Neural cell (in vitro differentiated cells): ENCODE results near the gene NAT8. TPM values are rescaled to one million over a fixed set of nuclear protein-coding genes. Genes with fewer than 3 reads are reported as not detected.
"Not testable (repeated sequence)": the region's sequence is repeated elsewhere in the genome, so short reads cannot be mapped to it uniquely, and the experiment has no call there.

Experiments used
- H2AFZ ChIP-seq: fragments of 200-600, 300-800 bp; sonication (generic), shearing (Covaris generic); 2 replicates; pipeline ENCODE4 v1.6.0; 2014; ENCODE audit warnings: low read depth, mild to moderate bottlenecking, antibody characterized with exemption, low read length, moderate library complexity
- H3F3A ChIP-seq: fragments of 200-600 bp; shearing (Covaris generic); 2 replicates; pipeline ENCODE4 v1.6.1; 2016; ENCODE audit warnings: mild to moderate bottlenecking, moderate library complexity, mixed read lengths, antibody characterized with exemption, low read length; ENCODE audit not compliant: insufficient read depth, poor library complexity, severe bottlenecking
- H3K27ac ChIP-seq: fragments of 200-600, 300-800 bp; sonication (generic), shearing (Covaris generic); 2 replicates; pipeline ENCODE4 v1.5.1; 2014; ENCODE audit warnings: mild to moderate bottlenecking, low read length, moderate library complexity
- H3K27me3 ChIP-seq: fragments of 300-800, 200-600 bp; sonication (generic), shearing (Covaris generic); 2 replicates; pipeline ENCODE4 v1.6.0; 2014; ENCODE audit warnings: mild to moderate bottlenecking, low read depth, low read length, moderate library complexity; ENCODE audit not compliant: insufficient read depth
- H3K36me3 ChIP-seq: fragments of 300-800, 200-600 bp; sonication (generic), shearing (Covaris generic); 2 replicates; pipeline ENCODE4 v1.5.1; 2014; ENCODE audit warnings: mild to moderate bottlenecking, antibody characterized with exemption, low read length, moderate library complexity; ENCODE audit not compliant: insufficient read depth
- H3K4me2 ChIP-seq: fragments of 300-800, 200-600 bp; sonication (generic), shearing (Covaris generic); 2 replicates; pipeline ENCODE4 v1.6.0; 2014; ENCODE audit warnings: mild to moderate bottlenecking, low read length
- H3K4me3 ChIP-seq: fragments of 300-800, 200-600 bp; sonication (generic), shearing (Covaris generic); 2 replicates; pipeline ENCODE4 v1.5.1; 2014; ENCODE audit warnings: mild to moderate bottlenecking, low read length, moderate library complexity
- H3K79me2 ChIP-seq: fragments of 200-600 bp; shearing (Covaris generic); replicated peaks from 2 replicates; pipeline ENCODE4 v1.6.0; 2014; ENCODE audit warnings: mild to moderate bottlenecking, low read length, moderate library complexity; ENCODE audit not compliant: insufficient read depth
- H3K9ac ChIP-seq: fragments of 300-800, 200-600 bp; sonication (generic), shearing (Covaris generic); 2 replicates; pipeline ENCODE4 v1.6.1; 2016; ENCODE audit warnings: mild to moderate bottlenecking, low read length, mixed read lengths
- H3K9me2 ChIP-seq: fragments of 200-600 bp; shearing (Covaris generic); 2 replicates; pipeline ENCODE4 v1.6.1; 2016; ENCODE audit warnings: mild to moderate bottlenecking, low read length, mixed read lengths; ENCODE audit not compliant: insufficient read depth
- H3K9me3 ChIP-seq: fragments of 200-600, 300-800 bp; sonication (generic), shearing (Covaris generic); 2 replicates; pipeline ENCODE4 v1.6.1; 2016; ENCODE audit warnings: mild to moderate bottlenecking, mixed run types, low read length, moderate library complexity, mixed read lengths
- H4K20me1 ChIP-seq: fragments of 200-600 bp; shearing (Covaris generic); 2 replicates; pipeline ENCODE4 v1.6.1; 2016; ENCODE audit warnings: mild to moderate bottlenecking, mixed run types; ENCODE audit not compliant: insufficient read depth
- EP300 ChIP-seq: fragments of 450-650 bp; conservative IDR thresholded peaks from 2 replicates; pipeline ENCODE4 v1.6.1; 2014; ENCODE audit warnings: antibody characterized with exemption, mild to moderate bottlenecking, moderate library complexity; ENCODE audit not compliant: poor library complexity, severe bottlenecking
- EZH2 ChIP-seq: fragments of 200-600, 300-800 bp; shearing (Covaris generic), sonication (generic); IDR thresholded peaks from 2 replicates; pipeline ENCODE4 v1.6.1; 2014; ENCODE audit warnings: antibody characterized with exemption, low read length, borderline replicate concordance, mild to moderate bottlenecking; ENCODE audit not compliant: insufficient read depth, poor library complexity, severe bottlenecking
- MXI1 ChIP-seq: fragments of 450-650 bp; conservative IDR thresholded peaks from 2 replicates; pipeline ENCODE4 v1.6.1; 2014; ENCODE audit warnings: antibody characterized with exemption, mild to moderate bottlenecking; ENCODE audit not compliant: poor library complexity, severe bottlenecking
- POLR2AphosphoS5 ChIP-seq: IDR thresholded peaks from 2 replicates; pipeline ENCODE4 v1.6.1; 2012
- RAD21 ChIP-seq: fragments of 450-650 bp; conservative IDR thresholded peaks from 2 replicates; pipeline ENCODE4 v1.6.1; 2014; ENCODE audit warnings: antibody characterized with exemption, mild to moderate bottlenecking, moderate library complexity
- SMC3 ChIP-seq: fragments of 450-650 bp; conservative IDR thresholded peaks from 2 replicates; pipeline ENCODE4 v1.6.1; 2014; ENCODE audit warnings: antibody characterized with exemption, mild to moderate bottlenecking, moderate library complexity; ENCODE audit not compliant: poor library complexity
- TAF1 ChIP-seq: IDR thresholded peaks from 2 replicates; pipeline ENCODE4 v1.6.1; 2012; ENCODE audit warnings: low read depth
- polyA plus RNA-seq: library from polyadenylated mRNA; depleted of rRNA; stranded (reverse); fragments of >200 nt; gene quantifications from 2 replicates; pipeline ENCODE4 v1.2.3, GENCODE V29; 2014
- TF ChIP-seq, protein P1 (sequence below): IDR thresholded peaks from 2 replicates; pipeline ENCODE4 v1.6.1; 2012; ENCODE audit warnings: borderline replicate concordance
- TF ChIP-seq, protein P2 (sequence below): fragments of 450-650 bp; IDR thresholded peaks from 2 replicates; pipeline ENCODE4 v1.5.1; 2014; ENCODE audit warnings: antibody characterized with exemption, mild to moderate bottlenecking, moderate library complexity; ENCODE audit not compliant: poor library complexity, severe bottlenecking

Gene NAT8
- polyA plus RNA-seq, 1 donor from 2014 or later = not detected

DNA sequence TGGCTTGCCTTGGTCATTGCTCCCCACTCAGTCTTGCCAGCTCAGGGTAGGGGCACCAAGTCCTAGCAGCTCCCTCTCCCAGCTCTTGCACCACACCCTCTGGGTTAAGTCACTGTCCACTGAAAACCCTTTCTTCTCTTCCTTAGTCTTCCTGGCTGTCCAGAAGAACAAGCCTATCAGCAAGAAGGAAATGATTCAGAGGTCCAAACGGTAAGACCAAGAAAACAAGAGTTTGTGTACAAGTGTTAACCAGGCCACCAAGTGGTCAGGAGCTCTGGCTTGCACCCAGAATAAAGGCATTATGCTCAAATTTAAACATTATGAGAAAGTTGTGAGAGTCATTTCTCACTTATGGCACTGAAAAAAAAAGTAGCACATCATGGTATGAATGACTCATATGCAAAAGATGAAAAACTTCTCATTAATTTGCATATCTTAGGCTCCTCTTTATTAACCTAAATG lies 32.5 kb upstream of the NAT8 start:
- H2AFZ ChIP-seq, H3K9ac ChIP-seq, H3K27ac ChIP-seq, H3K4me2 ChIP-seq, H4K20me1 ChIP-seq, H3K9me2 ChIP-seq, H3K9me3 ChIP-seq, H3F3A ChIP-seq, H3K36me3 ChIP-seq, H3K4me3 ChIP-seq, H3K79me2 ChIP-seq, H3K27me3 ChIP-seq: not testable (repeated sequence)

- not testable (repeated sequence) for H3K27ac ChIP-seq, H3K4me2 ChIP-seq, H3K79me2 ChIP-seq, H3K9me2 ChIP-seq, H3K9ac ChIP-seq, H3K27me3 ChIP-seq, H2AFZ ChIP-seq, H3K36me3 ChIP-seq, H3K9me3 ChIP-seq, H4K20me1 ChIP-seq, H3F3A ChIP-seq, H3K4me3 ChIP-seq
These were observed 27.8 kb upstream of the NAT8 start for GRCh38 chr2:73669976-73670375.

GRCh38 chr2:73667239-73667638 lies 25.0 kb upstream of the NAT8 start:
- H4K20me1 ChIP-seq, H3K9me2 ChIP-seq, H3K9me3 ChIP-seq, H3K9ac ChIP-seq, H3K79me2 ChIP-seq, H3K27ac ChIP-seq, H2AFZ ChIP-seq, H3K27me3 ChIP-seq, H3K4me3 ChIP-seq, H3K4me2 ChIP-seq, H3F3A ChIP-seq, H3K36me3 ChIP-seq: not testable (repeated sequence)

DNA sequence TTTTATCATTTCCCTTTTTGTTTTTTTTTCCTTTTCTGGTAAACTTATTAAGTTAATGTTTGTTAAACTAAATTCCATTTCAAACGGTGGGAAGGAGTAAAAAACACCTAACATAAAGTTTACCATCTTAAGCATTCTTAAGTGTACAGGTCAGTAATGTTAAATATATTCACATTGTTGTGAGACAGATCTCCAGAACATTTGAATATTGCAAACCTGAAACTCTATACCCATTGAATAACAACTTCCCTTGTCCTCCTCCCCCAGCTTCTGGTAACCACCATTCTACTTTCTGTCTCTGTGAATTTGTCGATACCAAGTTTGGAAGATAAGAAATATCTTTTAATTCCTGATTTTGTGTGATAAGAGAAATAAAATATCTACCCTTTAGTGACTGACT lies 12.0 kb upstream of the NAT8 start:
- TF ChIP-seq, protein P1, sequence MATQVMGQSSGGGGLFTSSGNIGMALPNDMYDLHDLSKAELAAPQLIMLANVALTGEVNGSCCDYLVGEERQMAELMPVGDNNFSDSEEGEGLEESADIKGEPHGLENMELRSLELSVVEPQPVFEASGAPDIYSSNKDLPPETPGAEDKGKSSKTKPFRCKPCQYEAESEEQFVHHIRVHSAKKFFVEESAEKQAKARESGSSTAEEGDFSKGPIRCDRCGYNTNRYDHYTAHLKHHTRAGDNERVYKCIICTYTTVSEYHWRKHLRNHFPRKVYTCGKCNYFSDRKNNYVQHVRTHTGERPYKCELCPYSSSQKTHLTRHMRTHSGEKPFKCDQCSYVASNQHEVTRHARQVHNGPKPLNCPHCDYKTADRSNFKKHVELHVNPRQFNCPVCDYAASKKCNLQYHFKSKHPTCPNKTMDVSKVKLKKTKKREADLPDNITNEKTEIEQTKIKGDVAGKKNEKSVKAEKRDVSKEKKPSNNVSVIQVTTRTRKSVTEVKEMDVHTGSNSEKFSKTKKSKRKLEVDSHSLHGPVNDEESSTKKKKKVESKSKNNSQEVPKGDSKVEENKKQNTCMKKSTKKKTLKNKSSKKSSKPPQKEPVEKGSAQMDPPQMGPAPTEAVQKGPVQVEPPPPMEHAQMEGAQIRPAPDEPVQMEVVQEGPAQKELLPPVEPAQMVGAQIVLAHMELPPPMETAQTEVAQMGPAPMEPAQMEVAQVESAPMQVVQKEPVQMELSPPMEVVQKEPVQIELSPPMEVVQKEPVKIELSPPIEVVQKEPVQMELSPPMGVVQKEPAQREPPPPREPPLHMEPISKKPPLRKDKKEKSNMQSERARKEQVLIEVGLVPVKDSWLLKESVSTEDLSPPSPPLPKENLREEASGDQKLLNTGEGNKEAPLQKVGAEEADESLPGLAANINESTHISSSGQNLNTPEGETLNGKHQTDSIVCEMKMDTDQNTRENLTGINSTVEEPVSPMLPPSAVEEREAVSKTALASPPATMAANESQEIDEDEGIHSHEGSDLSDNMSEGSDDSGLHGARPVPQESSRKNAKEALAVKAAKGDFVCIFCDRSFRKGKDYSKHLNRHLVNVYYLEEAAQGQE = no peak
- TF ChIP-seq, protein P2, sequence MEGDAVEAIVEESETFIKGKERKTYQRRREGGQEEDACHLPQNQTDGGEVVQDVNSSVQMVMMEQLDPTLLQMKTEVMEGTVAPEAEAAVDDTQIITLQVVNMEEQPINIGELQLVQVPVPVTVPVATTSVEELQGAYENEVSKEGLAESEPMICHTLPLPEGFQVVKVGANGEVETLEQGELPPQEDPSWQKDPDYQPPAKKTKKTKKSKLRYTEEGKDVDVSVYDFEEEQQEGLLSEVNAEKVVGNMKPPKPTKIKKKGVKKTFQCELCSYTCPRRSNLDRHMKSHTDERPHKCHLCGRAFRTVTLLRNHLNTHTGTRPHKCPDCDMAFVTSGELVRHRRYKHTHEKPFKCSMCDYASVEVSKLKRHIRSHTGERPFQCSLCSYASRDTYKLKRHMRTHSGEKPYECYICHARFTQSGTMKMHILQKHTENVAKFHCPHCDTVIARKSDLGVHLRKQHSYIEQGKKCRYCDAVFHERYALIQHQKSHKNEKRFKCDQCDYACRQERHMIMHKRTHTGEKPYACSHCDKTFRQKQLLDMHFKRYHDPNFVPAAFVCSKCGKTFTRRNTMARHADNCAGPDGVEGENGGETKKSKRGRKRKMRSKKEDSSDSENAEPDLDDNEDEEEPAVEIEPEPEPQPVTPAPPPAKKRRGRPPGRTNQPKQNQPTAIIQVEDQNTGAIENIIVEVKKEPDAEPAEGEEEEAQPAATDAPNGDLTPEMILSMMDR = no peak
- TF ChIP-seq EZH2 (no peak), TAF1 (no peak), RAD21 (no peak), EP300 (no peak), POLR2AphosphoS5 (no peak), SMC3 (no peak), MXI1 (no peak)
- H2AFZ ChIP-seq = no peak overlapping the region

More for the DNA sequence above, 12.0 kb upstream of the NAT8 start:
- H3K36me3 ChIP-seq = no peaks in the 10 kb centered on the region
- H3K9me3 ChIP-seq = peaks cover 1% of the 10 kb centered on the region
- H3K9me2 ChIP-seq = no peaks in the 10 kb centered on the region
- no peak overlapping the region for H3K4me2 ChIP-seq
- H4K20me1 ChIP-seq = no peaks in the 10 kb centered on the region
- H3K4me3 ChIP-seq = no peak overlapping the region
- H3K27me3 ChIP-seq = no peaks in the 10 kb centered on the region
- no peak overlapping the region for H3K27ac ChIP-seq
- H3F3A ChIP-seq = no peaks in the 10 kb centered on the region
- H3K79me2 ChIP-seq = no peaks in the 10 kb centered on the region
- no peak overlapping the region for H3K9ac ChIP-seq
